ENCODE results near the gene ERBB2.

ERBB2 gene

DNA sequence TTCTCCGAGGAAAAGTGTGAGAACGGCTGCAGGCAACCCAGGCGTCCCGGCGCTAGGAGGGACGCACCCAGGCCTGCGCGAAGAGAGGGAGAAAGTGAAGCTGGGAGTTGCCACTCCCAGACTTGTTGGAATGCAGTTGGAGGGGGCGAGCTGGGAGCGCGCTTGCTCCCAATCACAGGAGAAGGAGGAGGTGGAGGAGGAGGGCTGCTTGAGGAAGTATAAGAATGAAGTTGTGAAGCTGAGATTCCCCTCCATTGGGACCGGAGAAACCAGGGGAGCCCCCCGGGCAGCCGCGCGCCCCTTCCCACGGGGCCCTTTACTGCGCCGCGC is at the start of gene ERBB2:
Gene ERBB2 (plus strand): TSS at position 247 of the 330 bp plus-strand sequence. CDS start 175 bp downstream, outside the sequence.
- no peak for DNase-seq (ENCODE audit: low read depth in 2 of 2)

DNA sequence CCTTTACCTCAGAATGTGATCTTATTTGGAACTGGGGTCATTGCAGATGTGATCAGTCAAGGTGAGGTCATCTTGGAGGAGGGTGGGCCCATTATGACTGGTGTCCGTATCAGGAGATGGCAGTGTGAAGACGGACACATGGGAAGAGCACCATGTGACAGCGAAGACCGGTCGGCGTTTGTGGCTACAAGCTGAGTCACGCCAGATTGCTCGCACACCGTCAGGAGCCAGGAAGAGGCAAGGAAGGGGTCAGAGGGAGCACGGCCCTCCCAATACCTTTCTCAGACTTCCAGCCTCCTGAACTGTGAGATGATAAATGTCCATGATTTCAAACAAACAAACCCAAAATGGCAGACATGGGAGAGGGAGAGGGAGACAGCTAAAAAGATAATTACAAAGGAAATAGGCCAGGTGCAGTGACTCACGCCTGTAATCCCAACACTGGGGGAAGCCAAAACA is 49.7 kb upstream of the ERBB2 start:
- no peak for DNase-seq (ENCODE audit: low read depth in 2 of 2)

- no peak for DNase-seq (ENCODE audit: low read depth in 2 of 2)
These were observed 47.8 kb upstream of the ERBB2 start for GRCh38 chr17:39651923-39652586.

DNA sequence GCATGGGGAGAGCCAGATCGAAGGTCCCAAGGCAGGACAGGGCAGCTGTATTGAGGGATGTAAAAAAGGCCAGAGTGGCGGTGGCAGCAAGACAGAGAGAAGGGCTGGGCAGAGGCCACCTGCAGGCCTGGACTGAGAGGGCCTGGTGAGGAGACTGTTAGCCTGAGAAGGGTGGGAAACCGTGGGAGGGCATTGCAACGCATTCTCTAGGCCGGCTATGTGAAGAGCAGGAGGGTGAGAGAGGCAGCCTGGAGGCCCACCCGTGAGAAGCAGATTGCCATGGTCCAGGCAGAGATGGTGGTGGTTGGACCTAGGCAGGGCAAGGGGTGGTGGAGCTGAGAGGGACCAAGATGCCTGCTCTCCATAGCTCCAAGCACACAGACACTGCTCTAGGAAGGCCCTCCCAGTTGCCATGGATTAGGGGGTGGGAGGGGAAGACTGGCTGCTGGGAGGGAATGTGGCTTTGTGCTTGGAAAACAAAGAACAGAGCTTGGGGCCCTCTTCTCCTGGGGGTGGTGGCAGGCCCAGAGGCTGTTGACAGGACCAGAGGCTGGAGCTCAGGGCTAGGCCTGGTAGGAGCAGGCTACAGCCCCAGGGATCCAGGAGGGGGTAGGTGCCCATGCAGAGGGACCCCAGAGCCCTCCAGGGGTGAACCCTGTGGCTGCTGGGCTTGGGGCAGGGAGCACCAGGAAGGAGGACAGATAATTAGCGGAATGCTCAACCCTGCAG is 47.1 kb upstream of the ERBB2 start:
- DNase-seq (ENCODE audit: low read depth in 2 of 2), result no peak

DNA sequence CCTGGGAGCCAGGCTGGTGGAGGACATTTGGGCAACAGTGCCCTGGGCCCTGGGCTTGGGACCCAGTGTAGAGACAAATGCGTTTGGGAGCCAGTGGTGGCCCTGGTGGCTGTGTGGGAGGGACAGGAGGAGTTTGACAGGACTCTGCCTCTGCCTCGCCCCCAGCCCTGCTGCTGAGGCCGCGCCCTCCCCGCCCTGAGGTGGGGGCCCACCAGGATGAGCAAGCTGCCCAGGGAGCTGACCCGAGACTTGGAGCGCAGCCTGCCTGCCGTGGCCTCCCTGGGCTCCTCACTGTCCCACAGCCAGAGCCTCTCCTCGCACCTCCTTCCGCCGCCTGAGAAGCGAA is 46.6 kb upstream of the ERBB2 start:
- DNase-seq (ENCODE audit: low read depth in 2 of 2), result no peak

DNA sequence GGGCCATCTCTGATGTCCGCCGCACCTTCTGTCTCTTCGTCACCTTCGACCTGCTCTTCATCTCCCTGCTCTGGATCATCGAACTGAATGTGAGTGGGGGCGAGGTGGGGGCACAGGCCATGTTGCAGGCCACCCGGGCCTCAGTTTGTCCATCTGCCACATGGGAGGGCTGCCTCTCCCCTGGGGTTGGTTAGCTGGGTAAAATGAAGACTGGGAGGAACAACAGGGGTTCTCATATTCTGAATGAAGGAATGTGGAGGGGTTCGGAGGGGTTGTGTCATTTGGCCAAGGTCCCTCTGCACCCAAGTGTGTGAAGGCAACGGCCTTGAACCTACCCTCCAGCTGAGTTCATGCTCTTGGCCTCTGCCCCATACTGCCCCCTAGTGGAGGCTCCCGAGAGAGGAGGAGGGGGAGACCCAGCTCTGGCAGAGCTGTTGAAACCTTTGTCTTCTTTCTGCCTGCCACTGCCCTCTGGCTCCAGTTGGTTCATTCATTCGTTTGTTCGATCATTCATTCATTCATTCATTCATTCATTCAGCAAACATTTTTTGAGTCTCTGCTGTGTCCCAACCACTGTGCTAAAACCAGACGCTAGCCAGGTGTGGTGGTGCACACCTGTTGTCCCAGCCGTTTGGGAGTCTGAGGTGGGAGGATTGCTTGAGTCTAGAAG is 46.1 kb upstream of the ERBB2 start:
- DNase-seq (ENCODE audit: low read depth in 2 of 2), result peak; percentile 46 to 62

GRCh38 chr17:39655105-39655504 is 44.8 kb upstream of the ERBB2 start:
- DNase-seq (ENCODE audit: low read depth in 2 of 2), result no peak

GRCh38 chr17:39658346-39658745 is 41.5 kb upstream of the ERBB2 start:
- DNase-seq (ENCODE audit: low read depth in 2 of 2), result no peak

- no peak for DNase-seq (ENCODE audit: low read depth in 2 of 2)
These were observed 41.1 kb upstream of the ERBB2 start for GRCh38 chr17:39658760-39659159.

DNA sequence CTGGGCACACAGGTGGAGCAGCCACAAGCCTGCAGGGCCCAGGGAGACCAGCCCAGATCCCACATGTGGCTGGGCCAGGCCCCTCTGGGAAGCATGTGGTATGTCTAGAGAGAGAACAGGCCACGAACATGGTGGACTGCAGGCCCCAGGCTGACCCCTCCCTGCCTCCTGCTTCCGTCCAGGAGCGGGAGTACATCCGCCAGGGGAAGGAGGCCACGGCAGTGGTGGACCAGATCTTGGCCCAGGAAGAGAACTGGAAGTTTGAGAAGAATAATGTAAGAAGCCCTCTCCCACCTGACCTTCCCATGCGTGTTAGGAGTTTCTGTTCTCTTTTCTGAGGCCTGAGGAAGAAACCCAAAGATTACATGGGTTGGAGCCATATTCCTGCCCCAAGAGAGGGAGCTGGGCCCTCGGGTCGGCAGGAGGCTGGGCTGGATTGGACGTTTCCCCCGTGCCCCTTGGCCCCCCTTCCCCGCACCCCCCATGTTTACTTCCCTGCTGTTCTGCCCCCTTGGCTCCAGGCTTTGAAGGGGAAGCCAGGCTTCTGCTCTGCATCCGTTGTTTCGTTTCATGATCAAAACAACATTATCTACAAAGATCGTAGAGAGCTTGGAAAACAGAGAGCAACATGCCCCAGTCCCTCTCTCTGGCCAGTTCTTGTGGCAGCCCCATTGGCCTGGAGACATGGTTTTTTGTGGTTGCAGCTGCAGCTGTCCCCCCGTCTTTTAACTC is 40.4 kb upstream of the ERBB2 start:
- no peak for DNase-seq (ENCODE audit: low read depth in 2 of 2)

DNA sequence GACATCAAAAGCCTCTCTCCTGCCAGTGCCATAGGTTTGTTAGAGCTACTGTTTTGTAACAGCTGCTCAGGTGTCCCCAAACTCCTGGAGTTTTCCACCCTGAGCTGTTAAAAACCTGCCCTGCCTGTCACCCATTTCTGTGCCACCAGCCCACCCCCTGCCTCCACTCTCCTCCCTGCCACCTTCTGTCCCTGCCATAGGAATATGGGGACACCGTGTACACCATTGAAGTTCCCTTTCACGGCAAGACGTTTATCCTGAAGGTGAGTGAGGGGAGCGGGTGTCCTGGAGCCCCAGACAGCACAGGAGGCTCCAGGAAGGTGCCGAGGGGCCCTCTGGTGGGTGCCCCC is 39.9 kb upstream of the ERBB2 start:
- DNase-seq (ENCODE audit: low read depth in 2 of 2), result no peak

GRCh38 chr17:39660397-39661385 is 39.2 kb upstream of the ERBB2 start:
- no peak for DNase-seq (ENCODE audit: low read depth in 2 of 2)

DNA sequence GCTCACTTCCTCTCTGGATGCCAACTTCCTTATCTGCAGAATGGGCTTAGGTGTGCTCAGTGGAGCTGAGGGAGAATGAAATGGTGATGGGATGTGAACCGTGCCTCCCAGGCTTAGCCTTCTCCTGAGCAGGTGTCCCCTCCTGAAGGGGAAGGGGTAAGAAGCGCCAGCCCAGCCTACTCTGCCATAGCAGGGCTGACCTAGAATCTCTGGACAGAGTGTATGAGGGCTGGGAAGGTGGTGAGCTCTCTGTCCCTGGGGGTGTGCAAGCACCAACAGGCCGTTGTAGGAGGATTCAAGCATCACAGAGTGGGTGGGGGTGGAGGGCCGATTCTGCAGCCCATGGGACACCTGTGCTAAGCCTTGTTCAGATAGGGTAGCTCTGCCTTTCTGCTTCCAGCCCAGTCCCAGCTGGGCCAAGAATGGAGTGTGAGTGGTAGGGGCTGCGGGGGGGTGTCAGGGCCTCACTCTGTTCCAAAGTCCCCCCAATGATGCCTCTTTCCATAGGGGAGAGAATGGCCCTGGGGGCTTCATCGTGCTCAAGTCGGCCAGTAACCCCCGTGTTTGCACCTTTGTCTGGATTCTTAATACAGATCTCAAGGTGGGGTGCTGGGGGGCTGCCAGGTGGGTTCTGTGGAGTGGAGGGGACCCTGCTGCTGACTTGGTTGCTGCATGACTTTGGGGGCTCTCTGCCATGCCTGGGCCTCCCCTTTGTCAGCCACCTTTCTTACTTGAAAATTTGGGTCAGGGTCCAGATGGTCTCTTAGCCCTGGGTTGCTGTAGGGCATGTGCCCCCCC is 37.9 kb upstream of the ERBB2 start:
- DNase-seq (ENCODE audit: low read depth in 2 of 2), result no peak

- DNase-seq (ENCODE audit: low read depth in 2 of 2), result no peak
These were observed 37.1 kb upstream of the ERBB2 start for GRCh38 chr17:39662551-39663339.

DNA sequence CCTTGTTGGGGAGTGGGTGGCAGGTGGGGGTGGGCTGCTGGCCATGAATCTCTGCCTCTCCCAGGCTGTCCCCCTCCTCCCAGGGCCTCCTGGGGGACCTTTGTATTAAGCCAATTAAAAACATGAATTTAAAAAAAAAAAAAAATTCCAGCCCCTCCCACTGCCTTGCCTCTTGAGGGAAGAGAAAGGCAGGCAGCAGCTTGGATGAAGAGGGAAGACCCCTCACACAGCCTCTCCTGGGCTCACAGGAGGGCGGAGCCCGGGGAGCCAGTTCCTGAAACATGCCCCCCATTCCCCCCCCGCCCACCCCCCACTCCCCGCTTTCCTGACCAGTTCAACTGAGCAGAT is 36.5 kb upstream of the ERBB2 start:
- no peak for DNase-seq (ENCODE audit: low read depth in 2 of 2)

DNA sequence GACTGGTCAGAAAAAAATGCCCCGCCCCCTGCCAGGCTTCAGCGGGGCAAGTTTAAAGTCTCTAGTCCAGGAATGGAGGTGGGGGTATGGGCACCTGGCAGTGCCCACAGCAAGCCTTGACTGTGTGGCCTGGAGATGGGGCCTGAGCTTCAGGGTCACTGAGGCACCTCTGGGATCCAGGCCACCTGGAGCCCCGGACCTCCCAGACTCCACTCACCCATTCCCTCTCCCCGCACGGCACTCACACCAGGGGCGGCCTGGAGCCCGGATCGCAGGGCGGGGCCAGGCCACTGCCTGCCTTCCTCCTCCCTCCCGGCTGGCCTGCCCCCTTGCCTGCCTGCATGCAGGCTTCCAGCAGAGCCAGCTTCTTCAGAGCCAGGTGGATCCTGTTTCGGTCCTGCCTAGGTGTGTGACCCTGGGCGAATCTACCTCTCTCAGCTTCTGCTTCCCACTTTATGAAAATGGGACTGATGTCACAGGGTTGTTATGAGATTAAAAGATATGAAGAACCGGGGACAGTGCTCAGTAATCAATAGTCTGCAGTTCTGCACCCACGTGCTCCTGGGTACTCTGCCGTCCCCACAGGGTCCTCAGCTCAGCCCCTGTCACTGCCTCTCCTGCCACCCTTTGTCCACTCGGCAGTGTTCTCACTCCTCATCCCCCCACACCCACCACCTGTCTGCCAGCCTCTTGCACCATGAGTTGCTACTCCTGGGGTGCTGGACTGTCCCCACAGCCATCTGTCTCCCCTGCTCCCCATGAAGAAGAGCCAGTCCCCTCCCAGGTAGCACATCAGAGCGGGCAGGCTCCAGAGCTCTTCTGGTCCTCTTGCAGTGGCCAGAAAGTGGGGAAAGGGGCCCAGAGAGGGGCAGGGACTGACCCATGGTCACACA is 35.9 kb upstream of the ERBB2 start:
- DNase-seq (ENCODE audit: low read depth in 2 of 2), result no peak

DNA sequence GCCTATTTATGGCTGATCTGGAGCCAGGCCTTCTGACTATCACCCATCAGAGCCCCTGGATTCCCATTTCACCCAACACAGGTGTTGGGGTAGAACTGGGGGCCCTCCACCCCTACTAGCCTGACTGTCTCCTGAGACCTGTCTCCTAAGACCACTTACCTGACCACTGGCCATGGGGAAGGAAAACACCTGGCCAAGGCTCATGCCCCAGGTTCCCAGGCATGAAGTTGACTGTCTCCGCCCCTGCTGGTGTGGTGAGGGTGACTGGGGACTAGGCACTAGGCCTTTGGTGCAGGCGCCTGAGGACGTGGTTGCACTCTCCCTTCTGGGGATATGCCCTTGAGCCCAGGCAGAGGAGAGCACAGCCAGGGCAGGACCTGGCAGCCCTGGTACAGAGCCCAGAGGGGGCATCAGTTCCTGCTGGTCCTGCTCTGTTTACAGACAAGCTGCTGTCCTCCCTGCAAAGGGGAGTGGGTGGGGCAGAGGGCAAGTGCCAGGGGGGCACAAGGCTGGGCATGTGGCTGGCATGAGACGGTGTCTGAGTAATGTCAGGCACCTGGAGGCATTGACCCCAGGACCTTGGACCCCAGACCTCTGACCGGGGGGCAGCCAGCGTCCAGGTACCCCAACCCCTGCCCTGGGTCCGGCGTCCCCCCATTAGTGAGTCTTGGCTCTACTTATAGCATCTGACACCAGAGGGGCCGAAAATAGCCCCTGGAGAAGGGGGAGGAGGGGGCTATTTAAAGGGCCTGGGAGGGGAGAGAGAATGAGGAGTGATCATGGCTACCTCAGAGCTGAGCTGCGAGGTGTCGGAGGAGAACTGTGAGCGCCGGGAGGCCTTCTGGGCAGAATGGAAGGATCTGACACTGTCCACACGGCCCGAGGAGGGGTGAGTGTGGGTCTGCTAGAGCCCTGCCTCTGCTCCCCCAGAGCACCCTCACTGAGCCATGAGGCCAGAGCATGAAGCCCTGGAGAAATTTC is 35.0 kb upstream of the ERBB2 start, which contains the start of gene TCAP:
Gene TCAP (plus strand): TSS at position 769 of the 981 bp plus-strand sequence. CDS start 11 bp downstream, at position 780.
- DNase-seq (ENCODE audit: low read depth in 2 of 2), result no peak

All from activated CD8-positive, alpha-beta memory T cell treated with anti-CD3 and anti-CD28 coated beads for 4 hours (primary cell).